M059J (cell line): ENCODE results near the gene CCDC50. TPM values are rescaled to one million over a fixed set of nuclear protein-coding genes. Genes with fewer than 3 reads are reported as not detected.

Source experiments
- DNase-seq: peaks from one replicate; pipeline ENCODE4 v3.0.0-alpha.2; 2012; ENCODE audit warnings: low read depth
- total RNA-seq: library from RNA; depleted of rRNA; stranded (reverse); fragments of >200 nt; shearing (Covaris generic); gene quantifications from 2 replicates; pipeline ENCODE4 v1.2.3, GENCODE V29; 2014; rRNA removed

CCDC50 gene
- total RNA-seq, 1 experiment from 2014 or later: 195 TPM

GRCh38 chr3:191420771-191421170, 91.6 kb downstream of the CCDC50 start:
- no peak for DNase-seq

- DNase-seq: no peak
Measured at GRCh38 chr3:191424881-191425280, 95.7 kb downstream of the CCDC50 start.

GRCh38 chr3:191425322-191425734, 96.1 kb downstream of the CCDC50 start:
- DNase-seq: peak; percentile 48

GRCh38 chr3:191426311-191426710, 97.1 kb downstream of the CCDC50 start:
- DNase-seq: no peak

- no peak for DNase-seq
Measured at GRCh38 chr3:191428177-191428576, 99.0 kb downstream of the CCDC50 start.

- no peak for DNase-seq
Measured at GRCh38 chr3:191430103-191430502, 100.9 kb downstream of the CCDC50 start.

GRCh38 chr3:191431160-191431822, 102.1 kb downstream of the CCDC50 start:
- DNase-seq: no peak

- DNase-seq: no peak
Measured at GRCh38 chr3:191432162-191432561, 103.0 kb downstream of the CCDC50 start.

- DNase-seq: no peak
Measured at GRCh38 chr3:191434024-191434423, 104.8 kb downstream of the CCDC50 start.

- no peak for DNase-seq
Measured at GRCh38 chr3:191435981-191436380, 106.8 kb downstream of the CCDC50 start.

GRCh38 chr3:191438150-191438814, 109.1 kb downstream of the CCDC50 start:
- no peak for DNase-seq

GRCh38 chr3:191440532-191440931, 111.3 kb downstream of the CCDC50 start:
- DNase-seq: no peak

- DNase-seq: no peak
Measured at GRCh38 chr3:191441687-191442086, 112.5 kb downstream of the CCDC50 start.

GRCh38 chr3:191444569-191444968, 115.4 kb downstream of the CCDC50 start:
- DNase-seq: no peak

Other genes starting within 250 kb of the CCDC50 start
- gene OSTN, start 130.2 kb upstream of the CCDC50 start, total RNA-seq: not detected in 2 replicates
- 0.57 and 10.3 TPM in 2 replicates for gene UTS2B, start 1.1 kb downstream of the CCDC50 start, total RNA-seq
- not detected in 2 replicates for gene PYDC2, start 131.8 kb downstream of the CCDC50 start, total RNA-seq